ENCODE measurements around the gene MACROD2. TPM values are rescaled to one million over a fixed set of nuclear protein-coding genes. Genes with fewer than 3 reads are reported as not detected.
A peak's percentile ranks its signal among the peaks of the same experiment; 100 is the strongest.

Gene MACROD2
- polyA plus RNA-seq, 1 donor (not counting 4 experiments of a cell fraction or from before 2014, with no cell fraction given) = 0.71 TPM

DNA sequence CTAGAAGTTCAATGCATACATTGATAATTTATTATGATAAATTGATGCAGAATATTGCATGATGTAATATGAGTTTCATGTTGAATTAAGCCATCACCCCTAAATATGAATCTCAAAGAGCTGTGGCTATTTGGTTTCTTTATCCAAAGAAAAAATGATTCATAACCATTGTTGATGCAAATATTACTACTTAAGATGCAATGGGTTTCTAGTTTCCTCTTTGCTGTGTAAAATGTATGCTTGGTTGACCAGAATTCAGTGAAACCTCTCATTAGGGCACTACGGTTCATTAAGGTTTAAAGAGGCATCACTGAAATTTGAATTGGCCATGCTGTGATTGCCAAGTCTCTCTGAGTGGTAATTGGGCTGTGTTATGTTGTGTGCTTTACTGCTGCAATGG, 834.6 kb downstream of the MACROD2 start:
- peak overlapping the region; percentile 4 for H3K27ac ChIP-seq (ENCODE audit: control insufficient read depth, insufficient read depth, low read length)
- no peaks in the 10 kb centered on the region for H3K9me3 ChIP-seq (ENCODE audit: control insufficient read depth, low read depth, low read length)
- no peaks in the 10 kb centered on the region for H3K79me2 ChIP-seq (ENCODE audit: control insufficient read depth, insufficient read depth, low read length)
- no peaks in the 10 kb centered on the region for H3K27me3 ChIP-seq (ENCODE audit: control insufficient read depth, extremely low read depth, insufficient read depth, low read length)
- H3K9me1 ChIP-seq (ENCODE audit: control insufficient read depth, extremely low read depth, insufficient read depth, low read length) = no peaks in the 10 kb centered on the region
- dilution Hi-C loops (cut with MboI; ENCODE audit: extremely low pct_ligation_motif_present, low sequenced_read_pairs) = no loop called here
- H2AFZ ChIP-seq (ENCODE audit: control insufficient read depth, low read length) = peak overlapping the region; percentile 14
- no peak overlapping the region for H3K4me2 ChIP-seq (ENCODE audit: control insufficient read depth, extremely low read depth, insufficient read depth, low read depth, low read length)
- DNase-seq (ENCODE audit: low read depth, low spot score) = no peak
- no peaks in the 10 kb centered on the region for H3K36me3 ChIP-seq (ENCODE audit: control insufficient read depth in 2 of 2, extremely low read depth in 1 of 2, insufficient read depth in 2 of 2, low read length in 2 of 2)
- TF ChIP-seq, protein P1, sequence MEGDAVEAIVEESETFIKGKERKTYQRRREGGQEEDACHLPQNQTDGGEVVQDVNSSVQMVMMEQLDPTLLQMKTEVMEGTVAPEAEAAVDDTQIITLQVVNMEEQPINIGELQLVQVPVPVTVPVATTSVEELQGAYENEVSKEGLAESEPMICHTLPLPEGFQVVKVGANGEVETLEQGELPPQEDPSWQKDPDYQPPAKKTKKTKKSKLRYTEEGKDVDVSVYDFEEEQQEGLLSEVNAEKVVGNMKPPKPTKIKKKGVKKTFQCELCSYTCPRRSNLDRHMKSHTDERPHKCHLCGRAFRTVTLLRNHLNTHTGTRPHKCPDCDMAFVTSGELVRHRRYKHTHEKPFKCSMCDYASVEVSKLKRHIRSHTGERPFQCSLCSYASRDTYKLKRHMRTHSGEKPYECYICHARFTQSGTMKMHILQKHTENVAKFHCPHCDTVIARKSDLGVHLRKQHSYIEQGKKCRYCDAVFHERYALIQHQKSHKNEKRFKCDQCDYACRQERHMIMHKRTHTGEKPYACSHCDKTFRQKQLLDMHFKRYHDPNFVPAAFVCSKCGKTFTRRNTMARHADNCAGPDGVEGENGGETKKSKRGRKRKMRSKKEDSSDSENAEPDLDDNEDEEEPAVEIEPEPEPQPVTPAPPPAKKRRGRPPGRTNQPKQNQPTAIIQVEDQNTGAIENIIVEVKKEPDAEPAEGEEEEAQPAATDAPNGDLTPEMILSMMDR (optimal IDR thresholded peaks at IDR 0.05 in 1 of 3, IDR thresholded peaks at IDR 0.05 in 1 of 3, conservative IDR thresholded peaks at IDR 0.05 in 1 of 3; ENCODE audit: extremely low read depth in 1 of 3, insufficient read depth in 2 of 3, low read length in 3 of 3) = no peak
- TF ChIP-seq EZH2 (IDR thresholded peaks at IDR 0.05; ENCODE audit: low read length) = no peak
- H3K9ac ChIP-seq (ENCODE audit: control insufficient read depth, extremely low read depth, insufficient read depth, low read length) = no peak overlapping the region
- peaks cover 7% of the 10 kb centered on the region for H3K4me1 ChIP-seq (ENCODE audit: control insufficient read depth, extremely low read depth, insufficient read depth, low read length)
- FAIRE-seq = no peak
- H4K20me1 ChIP-seq (ENCODE audit: control insufficient read depth, extremely low read depth, insufficient read depth, low read length) = no peaks in the 10 kb centered on the region
- no peak overlapping the region for H3K4me3 ChIP-seq (ENCODE audit: control insufficient read depth in 2 of 3, extremely low read depth in 1 of 3, insufficient read depth in 2 of 3, low read depth in 1 of 3, low read length in 3 of 3)

DNA sequence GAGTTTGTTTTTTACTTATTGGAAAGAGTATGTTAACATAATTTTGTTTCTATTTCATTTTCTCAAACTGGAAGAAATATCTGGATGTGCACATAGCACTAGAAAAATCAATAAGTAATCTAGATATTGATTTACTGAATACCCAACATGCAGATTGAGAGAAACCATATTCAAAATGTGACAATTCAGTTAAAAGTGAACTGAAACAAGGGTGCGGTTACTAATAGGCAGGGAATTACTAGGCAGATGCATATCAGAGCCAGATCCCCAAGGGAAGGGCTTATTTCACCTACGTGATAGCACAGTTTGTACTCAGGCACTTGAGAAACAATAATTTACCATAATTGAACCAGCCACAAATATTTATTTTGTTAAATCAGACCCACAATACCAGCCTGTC, 835.1 kb downstream of the MACROD2 start:
- FAIRE-seq (peak; percentile 55), DNase-seq (ENCODE audit: low read depth, low spot score) (no peak)
- TF ChIP-seq, protein P1 (optimal IDR thresholded peaks at IDR 0.05 in 1 of 3, IDR thresholded peaks at IDR 0.05 in 1 of 3, conservative IDR thresholded peaks at IDR 0.05 in 1 of 3; ENCODE audit: extremely low read depth in 1 of 3, insufficient read depth in 2 of 3, low read length in 3 of 3) = no peak
- TF ChIP-seq EZH2 (IDR thresholded peaks at IDR 0.05; ENCODE audit: low read length) = no peak
- H3K27me3 ChIP-seq (ENCODE audit: control insufficient read depth, extremely low read depth, insufficient read depth, low read length) = no peaks in the 10 kb centered on the region
- no peak overlapping the region for H3K4me2 ChIP-seq (ENCODE audit: control insufficient read depth, extremely low read depth, insufficient read depth, low read depth, low read length)
- H4K20me1 ChIP-seq (ENCODE audit: control insufficient read depth, extremely low read depth, insufficient read depth, low read length) = no peaks in the 10 kb centered on the region
- peak overlapping the region; percentile 27 for H2AFZ ChIP-seq (ENCODE audit: control insufficient read depth, low read length)
- H3K4me1 ChIP-seq (ENCODE audit: control insufficient read depth, extremely low read depth, insufficient read depth, low read length) = peaks cover 7% of the 10 kb centered on the region
- peak overlapping the region; percentile 4 for H3K27ac ChIP-seq (ENCODE audit: control insufficient read depth, insufficient read depth, low read length)
- no peaks in the 10 kb centered on the region for H3K9me1 ChIP-seq (ENCODE audit: control insufficient read depth, extremely low read depth, insufficient read depth, low read length)
- H3K79me2 ChIP-seq (ENCODE audit: control insufficient read depth, insufficient read depth, low read length) = no peaks in the 10 kb centered on the region
- H3K9ac ChIP-seq (ENCODE audit: control insufficient read depth, extremely low read depth, insufficient read depth, low read length) = no peak overlapping the region
- H3K4me3 ChIP-seq (ENCODE audit: control insufficient read depth in 2 of 3, extremely low read depth in 1 of 3, insufficient read depth in 2 of 3, low read depth in 1 of 3, low read length in 3 of 3) = no peak overlapping the region
- no peaks in the 10 kb centered on the region for H3K36me3 ChIP-seq (ENCODE audit: control insufficient read depth in 2 of 2, extremely low read depth in 1 of 2, insufficient read depth in 2 of 2, low read length in 2 of 2)
- dilution Hi-C loops (cut with MboI; ENCODE audit: extremely low pct_ligation_motif_present, low sequenced_read_pairs) = no loop called here
- no peaks in the 10 kb centered on the region for H3K9me3 ChIP-seq (ENCODE audit: control insufficient read depth, low read depth, low read length)
